GM18526 (cell line): ENCODE measurements around the gene UBXN4.

Experiments
- POLR2A ChIP-seq: IDR thresholded peaks from 3 replicates; pipeline ENCODE4 v1.6.1; 2011; ENCODE audit not compliant: insufficient read length; ENCODE audit errors: extremely low read depth

Gene UBXN4

GRCh38 chr2:135792401-135793150, 50.9 kb downstream of the UBXN4 start:
- TF ChIP-seq POLR2A, result no peak

GRCh38 chr2:135796606-135797005, 55.0 kb downstream of the UBXN4 start:
- no peak for TF ChIP-seq POLR2A

- TF ChIP-seq POLR2A, result no peak
Observed at GRCh38 chr2:135797497-135798274, 56.0 kb downstream of the UBXN4 start.

GRCh38 chr2:135798275-135798705, 56.6 kb downstream of the UBXN4 start:
- no peak for TF ChIP-seq POLR2A

GRCh38 chr2:135798762-135799161, 57.1 kb downstream of the UBXN4 start:
- TF ChIP-seq POLR2A, result no peak

- no peak for TF ChIP-seq POLR2A
Observed at GRCh38 chr2:135799738-135800137, 58.1 kb downstream of the UBXN4 start.

GRCh38 chr2:135800513-135801460, 59.1 kb downstream of the UBXN4 start:
- no peak for TF ChIP-seq POLR2A

- TF ChIP-seq POLR2A, result no peak
Observed at GRCh38 chr2:135802350-135802749, 60.7 kb downstream of the UBXN4 start.

GRCh38 chr2:135803278-135803677, 61.6 kb downstream of the UBXN4 start:
- no peak for TF ChIP-seq POLR2A

- TF ChIP-seq POLR2A, result no peak
Observed at GRCh38 chr2:135812907-135813511, 71.4 kb downstream of the UBXN4 start.

GRCh38 chr2:135815269-135815668, 73.6 kb downstream of the UBXN4 start:
- no peak for TF ChIP-seq POLR2A

- TF ChIP-seq POLR2A, result no peak
Observed at GRCh38 chr2:135817466-135817865, 75.8 kb downstream of the UBXN4 start.

- TF ChIP-seq POLR2A, result no peak
Observed at GRCh38 chr2:135817951-135818350, 76.3 kb downstream of the UBXN4 start.

- no peak for TF ChIP-seq POLR2A
Observed at GRCh38 chr2:135818937-135819610, 77.4 kb downstream of the UBXN4 start.

GRCh38 chr2:135820003-135820618, 78.5 kb downstream of the UBXN4 start:
- TF ChIP-seq POLR2A, result no peak
